Stomach smooth muscle (tissue), 2 donors: ENCODE data around the gene SLX9.

Experiments used
- H3K27ac ChIP-seq: one replicate; pipeline ENCODE4 v1.7.0; 2013; ENCODE audit warnings: mild to moderate bottlenecking, low read length, inconsistent platforms
- H3K27me3 ChIP-seq, 2 donors: one replicate each; pipeline ENCODE4 v1.7.0; 2013; ENCODE audit warnings: low read length in 2 of 2; ENCODE audit not compliant: insufficient read depth in 2 of 2, control insufficient read depth in 1 of 2
- H3K36me3 ChIP-seq, 2 donors: one replicate each; pipeline ENCODE4 v1.7.0; 2013; ENCODE audit warnings: low read length in 2 of 2; ENCODE audit not compliant: control insufficient read depth in 2 of 2, insufficient read depth in 2 of 2
- H3K4me1 ChIP-seq: one replicate; pipeline ENCODE4 v1.7.0; 2013; ENCODE audit warnings: low read length; ENCODE audit not compliant: control insufficient read depth, insufficient read depth
- H3K4me3 ChIP-seq, 2 donors: one replicate each; pipeline ENCODE4 v1.7.0; 2013; ENCODE audit warnings: low read length in 2 of 2
- H3K9ac ChIP-seq, 2 donors: one replicate each; pipeline ENCODE4 v1.7.0; 2013; ENCODE audit warnings: low read length in 2 of 2, mild to moderate bottlenecking in 1 of 2
- H3K9me3 ChIP-seq, 2 donors: one replicate each; pipeline ENCODE4 v1.7.0; 2013; ENCODE audit warnings: low read length in 2 of 2; ENCODE audit not compliant: control insufficient read depth in 2 of 2
- donor health status: healthy.
- donor health status: Pancreatic carcinoma.

Gene SLX9

GRCh38 chr21:45013260-45013841 lies 73.5 kb downstream of the SLX9 start:
- no peak overlapping the region for H3K9ac ChIP-seq
- no peaks in the 10 kb centered on the region for H3K36me3 ChIP-seq
- no peak overlapping the region for H3K27ac ChIP-seq
- H3K27me3 ChIP-seq = no peaks in the 10 kb centered on the region
- no peak overlapping the region for H3K4me3 ChIP-seq
- no peaks in the 10 kb centered on the region for H3K9me3 ChIP-seq
- H3K4me1 ChIP-seq = peaks cover 29% of the 10 kb centered on the region

GRCh38 chr21:45014747-45015468 lies 75.1 kb downstream of the SLX9 start:
- Histone ChIP-seq H3K27ac (no peak overlapping the region), H3K4me3 (no peak overlapping the region), H3K36me3 (no peaks in the 10 kb centered on the region), H3K9ac (no peak overlapping the region), H3K27me3 (no peaks in the 10 kb centered on the region), H3K4me1 (peaks cover 35% of the 10 kb centered on the region), H3K9me3 (no peaks in the 10 kb centered on the region)

- H3K27me3 ChIP-seq = no peaks in the 10 kb centered on the region
- H3K36me3 ChIP-seq = no peaks in the 10 kb centered on the region
- H3K4me3 ChIP-seq = no peak overlapping the region
- H3K27ac ChIP-seq = no peak overlapping the region
- H3K9ac ChIP-seq = no peak overlapping the region
- no peaks in the 10 kb centered on the region for H3K9me3 ChIP-seq
- H3K4me1 ChIP-seq = peaks cover 35% of the 10 kb centered on the region
Measured at GRCh38 chr21:45015469-45015860, 75.6 kb downstream of the SLX9 start.

- no peak overlapping the region for H3K9ac ChIP-seq
- H3K4me3 ChIP-seq = no peak overlapping the region
- H3K4me1 ChIP-seq = peaks cover 35% of the 10 kb centered on the region
- H3K9me3 ChIP-seq = no peaks in the 10 kb centered on the region
- no peaks in the 10 kb centered on the region for H3K36me3 ChIP-seq
- H3K27ac ChIP-seq = no peak overlapping the region
- no peaks in the 10 kb centered on the region for H3K27me3 ChIP-seq
Measured at GRCh38 chr21:45016031-45016405, 76.2 kb downstream of the SLX9 start.

GRCh38 chr21:45016406-45017038 lies 76.7 kb downstream of the SLX9 start:
- Histone ChIP-seq H3K4me3 (peak overlapping the region in 1 of 2 donors; percentile 15), H3K9ac (no peak overlapping the region), H3K4me1 (peaks cover 35% of the 10 kb centered on the region), H3K27me3 (no peaks in the 10 kb centered on the region), H3K9me3 (no peaks in the 10 kb centered on the region), H3K36me3 (no peaks in the 10 kb centered on the region), H3K27ac (no peak overlapping the region)

- Histone ChIP-seq H3K4me3 (no peak overlapping the region), H3K9ac (no peak overlapping the region), H3K27ac (no peak overlapping the region), H3K4me1 (peaks cover 29% of the 10 kb centered on the region), H3K27me3 (no peaks in the 10 kb centered on the region), H3K36me3 (no peaks in the 10 kb centered on the region), H3K9me3 (no peaks in the 10 kb centered on the region)
Measured at GRCh38 chr21:45017039-45017960, 77.5 kb downstream of the SLX9 start.

- Histone ChIP-seq H3K4me1 (peaks cover 25% of the 10 kb centered on the region), H3K27ac (no peak overlapping the region), H3K9ac (no peak overlapping the region), H3K27me3 (no peaks in the 10 kb centered on the region), H3K36me3 (no peaks in the 10 kb centered on the region), H3K4me3 (peak overlapping the region in 1 of 2 donors; percentile 64), H3K9me3 (no peaks in the 10 kb centered on the region)
Measured at GRCh38 chr21:45018131-45019075, 78.6 kb downstream of the SLX9 start.

GRCh38 chr21:45019076-45019886 lies 79.5 kb downstream of the SLX9 start:
- Histone ChIP-seq H3K4me3 (peak overlapping the region in 1 of 2 donors; percentile 52), H3K27me3 (no peaks in the 10 kb centered on the region), H3K9me3 (peaks cover 0 to 3% of the 10 kb centered on the region in 2 donors), H3K36me3 (no peaks in the 10 kb centered on the region), H3K4me1 (peaks cover 25% of the 10 kb centered on the region), H3K27ac (peak overlapping the region; percentile 24), H3K9ac (peak overlapping the region; percentile 28 to 55)

- no peak overlapping the region for H3K9ac ChIP-seq
- H3K36me3 ChIP-seq = no peaks in the 10 kb centered on the region
- H3K4me1 ChIP-seq = peaks cover 25% of the 10 kb centered on the region
- peaks cover 0 to 3% of the 10 kb centered on the region in 2 donors for H3K9me3 ChIP-seq
- H3K4me3 ChIP-seq = no peak overlapping the region
- no peaks in the 10 kb centered on the region for H3K27me3 ChIP-seq
- H3K27ac ChIP-seq = no peak overlapping the region
Measured at GRCh38 chr21:45019887-45020537, 80.2 kb downstream of the SLX9 start.
